IMR-90 (cell line): ENCODE data around the gene ZNF358.

Experiments used
- BHLHE40 ChIP-seq: fragments of 150-350 bp; IDR thresholded peaks from 2 replicates; pipeline ENCODE4 v1.6.1; 2016; ENCODE audit warnings: mild to moderate bottlenecking, low read depth, low read length
- CTCF ChIP-seq: conservative IDR thresholded peaks from 2 replicates; pipeline ENCODE4 v1.5.1; 2012; ENCODE audit warnings: mild to moderate bottlenecking, low read depth, low read length, improper control_type of control experiment
- RCOR1 ChIP-seq: IDR thresholded peaks from 2 replicates; pipeline ENCODE4 v1.6.1; 2012; ENCODE audit warnings: mild to moderate bottlenecking, low read length, improper control_type of control experiment; ENCODE audit not compliant: insufficient replicate concordance
- SMC3 ChIP-seq: fragments of 150-350 bp; IDR thresholded peaks from 2 replicates; pipeline ENCODE4 v1.6.1; 2016; ENCODE audit warnings: low read depth, mild to moderate bottlenecking, antibody characterized with exemption, low read length, moderate library complexity

DNA sequence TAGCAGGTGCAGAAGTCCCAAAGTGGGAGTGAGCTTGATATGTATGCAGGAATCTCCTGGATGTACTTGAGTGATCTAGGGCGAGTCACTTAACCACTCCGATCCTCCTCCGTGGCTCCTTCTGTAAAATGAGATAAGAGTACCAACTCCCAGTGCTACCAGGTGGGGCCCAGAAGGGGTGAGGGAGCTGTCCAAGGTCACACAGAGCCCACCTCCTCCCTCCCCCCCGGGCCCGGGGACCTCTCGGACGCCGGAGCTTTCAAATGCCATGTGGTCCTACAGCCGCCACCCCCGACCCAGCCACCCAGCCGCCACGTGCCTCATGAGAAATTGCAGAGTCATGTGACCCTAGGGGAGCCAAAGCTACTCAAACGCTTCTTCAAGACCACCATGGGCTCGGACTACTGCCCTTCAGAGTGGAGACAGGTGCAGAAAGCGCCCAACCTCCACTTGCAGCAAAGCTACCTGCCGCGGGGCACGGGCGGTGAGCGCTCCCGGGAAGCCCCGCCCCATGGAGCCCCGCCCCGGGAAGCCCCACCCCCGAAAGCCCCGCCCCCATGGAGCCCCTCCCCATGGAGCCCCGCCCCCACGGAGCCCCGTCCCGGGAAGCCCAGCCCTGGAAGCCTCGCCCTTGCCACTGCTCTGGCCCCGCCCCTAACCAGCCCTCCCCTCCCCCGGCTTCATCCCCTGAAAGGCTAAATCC, 10.1 kb upstream of the ZNF358 start:
- TF ChIP-seq CTCF (no peak), SMC3 (no peak), BHLHE40 (no peak), RCOR1 (no peak)
